ENCODE data around the gene LMLN. TPM values are rescaled to one million over a fixed set of nuclear protein-coding genes. Genes with fewer than 3 reads are reported as not detected.

LMLN gene
- total and polyA plus RNA-seq, 8 donors, result 2.2 to 6.4 (median 4.4) TPM

- Histone ChIP-seq H3K36me3 (no peaks in the 10 kb centered on the region), H3K9me3 (no peaks in the 10 kb centered on the region), H3K27ac (no peak overlapping the region), H3K27me3 (no peaks in the 10 kb centered on the region), H3K4me3 (no peak overlapping the region), H3K4me1 (no peaks in the 10 kb centered on the region)
- FAIRE-seq (no peak), ATAC-seq (no peak), DNase-seq (no peak)
- no peak for TF ChIP-seq CTCF (IDR thresholded peaks at IDR 0.05)
- intact Hi-C loops (cut with DNase I), result no loop called here
- WGBS, 2 donors, result 93 to 95% methylated on average over 3 of the region's 3 CpGs
These were observed 37.9 kb downstream of the LMLN start for GRCh38 chr3:197997936-197998335.

DNA sequence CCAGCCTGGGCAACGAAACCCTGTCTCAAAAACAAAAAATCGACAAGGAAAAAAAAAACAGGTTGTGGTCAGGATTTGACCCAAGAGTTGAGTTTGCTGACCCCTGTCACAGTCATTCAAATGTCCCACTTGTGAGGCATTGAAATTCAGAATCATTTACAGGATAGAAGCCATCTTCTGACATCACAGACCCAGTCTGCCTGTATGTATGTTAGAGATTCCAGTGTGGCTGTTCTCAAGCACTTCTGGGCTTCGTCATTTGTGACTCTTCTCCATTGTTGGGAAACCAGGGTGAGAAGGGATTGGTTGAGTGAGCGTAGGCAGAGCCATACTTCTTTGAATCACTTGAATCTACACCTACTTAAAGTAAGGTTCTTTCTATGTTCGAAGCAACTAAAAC is 57.1 kb downstream of the LMLN start:
- Histone ChIP-seq H3K27ac (no peak overlapping the region), H3K9me3 (no peaks in the 10 kb centered on the region), H3K4me1 (no peaks in the 10 kb centered on the region), H3K36me3 (no peaks in the 10 kb centered on the region), H3K27me3 (no peaks in the 10 kb centered on the region), H3K4me3 (no peak overlapping the region)
- ATAC-seq (no peak), FAIRE-seq (no peak), DNase-seq (no peak)
- WGBS, 2 donors, result 95% methylated on average over 5 of the region's 5 CpGs
- intact Hi-C loops (cut with DNase I), result no loop called here
- TF ChIP-seq CTCF (IDR thresholded peaks at IDR 0.05), result no peak

DNA sequence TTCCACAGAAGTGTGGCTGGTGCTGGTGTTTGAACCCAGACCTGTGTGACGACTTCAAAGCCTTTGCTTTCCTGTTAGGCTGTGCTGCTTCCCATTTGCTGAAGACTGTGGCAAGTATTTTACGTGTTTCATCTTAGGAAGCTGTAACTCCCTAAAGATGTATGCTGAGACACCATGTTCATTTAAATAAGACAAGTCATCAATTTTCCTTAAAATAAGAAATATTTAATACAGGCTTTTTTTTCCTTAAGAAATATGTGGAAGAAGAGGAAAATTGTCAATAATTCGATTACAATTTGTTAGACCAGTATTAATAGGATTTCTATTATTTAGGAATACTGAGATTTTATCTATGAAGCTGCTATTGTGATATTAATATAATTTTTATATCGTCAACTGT is 58.4 kb downstream of the LMLN start:
- 83 to 89% methylated on average over 4 of the region's 4 CpGs for WGBS, 2 donors
- ATAC-seq (no peak), DNase-seq (no peak), FAIRE-seq (no peak)
- no peak for TF ChIP-seq CTCF (IDR thresholded peaks at IDR 0.05)
- Histone ChIP-seq H3K27me3 (no peaks in the 10 kb centered on the region), H3K36me3 (peaks cover 0 to 8% (median 0%) of the 10 kb centered on the region in 3 donors), H3K4me3 (no peak overlapping the region), H3K9me3 (no peaks in the 10 kb centered on the region), H3K4me1 (no peaks in the 10 kb centered on the region), H3K27ac (no peak overlapping the region)
- intact Hi-C loops (cut with DNase I), result no loop called here

- Histone ChIP-seq H3K9me3 (no peaks in the 10 kb centered on the region), H3K27ac (no peak overlapping the region), H3K4me3 (no peak overlapping the region), H3K27me3 (no peaks in the 10 kb centered on the region), H3K36me3 (peaks cover 0 to 8% (median 0%) of the 10 kb centered on the region in 3 donors), H3K4me1 (no peaks in the 10 kb centered on the region)
- WGBS, 2 donors, result 90 to 92% methylated on average over 2 of the region's 2 CpGs
- no peak for ATAC-seq
- intact Hi-C loops (cut with DNase I), result no loop called here
- no peak for FAIRE-seq
- no peak for TF ChIP-seq CTCF (IDR thresholded peaks at IDR 0.05)
- DNase-seq, result no peak
These were observed 59.1 kb downstream of the LMLN start for GRCh38 chr3:198019115-198019514.

GRCh38 chr3:198021320-198021719 is 61.3 kb downstream of the LMLN start:
- intact Hi-C loops (cut with DNase I), result no loop called here
- FAIRE-seq (no peak), DNase-seq (no peak), ATAC-seq (no peak)
- 85 to 93% methylated on average over 5 of the region's 5 CpGs for WGBS, 2 donors
- H3K4me3 ChIP-seq, result no peak overlapping the region
- TF ChIP-seq CTCF (IDR thresholded peaks at IDR 0.05), result no peak
- H3K27me3 ChIP-seq, result no peaks in the 10 kb centered on the region
- no peaks in the 10 kb centered on the region for H3K4me1 ChIP-seq
- H3K36me3 ChIP-seq, result peaks cover 0 to 8% (median 0%) of the 10 kb centered on the region in 3 donors
- H3K9me3 ChIP-seq, result no peaks in the 10 kb centered on the region
- no peak overlapping the region for H3K27ac ChIP-seq
